Measurements from ENCODE around the gene BMP7.

DNA sequence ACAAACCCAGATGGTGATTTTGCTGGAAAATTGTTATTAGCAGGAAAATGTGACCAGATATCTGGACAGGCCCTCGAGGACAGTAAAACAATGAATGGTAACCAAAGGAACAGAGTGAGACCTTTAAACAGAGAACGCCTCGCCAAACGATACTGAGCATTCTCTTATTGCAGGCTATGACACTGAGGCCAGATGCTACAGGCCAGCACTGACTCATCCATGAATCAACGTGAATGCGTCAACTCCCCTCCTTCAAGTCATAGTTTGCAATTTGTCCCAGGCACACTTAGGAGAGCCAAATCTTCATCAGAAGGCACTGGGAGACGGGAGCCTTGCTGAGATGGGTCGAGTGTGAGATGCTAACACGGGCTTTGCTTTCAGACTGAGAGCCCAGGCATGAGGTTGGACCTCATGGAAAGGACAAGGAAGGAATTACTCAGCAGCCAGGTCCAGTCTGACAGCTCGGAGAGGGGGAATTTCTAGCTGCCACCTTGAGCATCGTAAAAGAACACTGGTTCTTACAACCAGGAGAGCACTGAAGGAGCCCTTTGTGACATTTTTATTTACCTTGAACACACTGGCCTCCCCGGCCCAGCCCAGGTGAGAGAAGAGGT, 60.7 kb downstream of the BMP7 start:
- TF ChIP-seq, protein P1, sequence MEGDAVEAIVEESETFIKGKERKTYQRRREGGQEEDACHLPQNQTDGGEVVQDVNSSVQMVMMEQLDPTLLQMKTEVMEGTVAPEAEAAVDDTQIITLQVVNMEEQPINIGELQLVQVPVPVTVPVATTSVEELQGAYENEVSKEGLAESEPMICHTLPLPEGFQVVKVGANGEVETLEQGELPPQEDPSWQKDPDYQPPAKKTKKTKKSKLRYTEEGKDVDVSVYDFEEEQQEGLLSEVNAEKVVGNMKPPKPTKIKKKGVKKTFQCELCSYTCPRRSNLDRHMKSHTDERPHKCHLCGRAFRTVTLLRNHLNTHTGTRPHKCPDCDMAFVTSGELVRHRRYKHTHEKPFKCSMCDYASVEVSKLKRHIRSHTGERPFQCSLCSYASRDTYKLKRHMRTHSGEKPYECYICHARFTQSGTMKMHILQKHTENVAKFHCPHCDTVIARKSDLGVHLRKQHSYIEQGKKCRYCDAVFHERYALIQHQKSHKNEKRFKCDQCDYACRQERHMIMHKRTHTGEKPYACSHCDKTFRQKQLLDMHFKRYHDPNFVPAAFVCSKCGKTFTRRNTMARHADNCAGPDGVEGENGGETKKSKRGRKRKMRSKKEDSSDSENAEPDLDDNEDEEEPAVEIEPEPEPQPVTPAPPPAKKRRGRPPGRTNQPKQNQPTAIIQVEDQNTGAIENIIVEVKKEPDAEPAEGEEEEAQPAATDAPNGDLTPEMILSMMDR (IDR thresholded peaks at IDR 0.05) = no peak
- TF ChIP-seq EP300 (IDR thresholded peaks at IDR 0.05) = no peak
